Adrenal gland (tissue), 5 donors: ENCODE measurements around the gene PPFIA3.

Source experiments
- CTCF ChIP-seq, 6 experiments: fragments of 450-650 bp in 4 of 6; fragments of 200-600 bp in 2 of 6; sonication (generic) in 1 of 6; IDR thresholded peaks; 1 replicate in 5 of 6; 2 replicates in 1 of 6; pipeline versions ENCODE4 v1.5.1 to v1.8.0; 2016 to 2021; ENCODE audit warnings: antibody characterized with exemption in 6 of 6, mild to moderate bottlenecking in 2 of 6, moderate library complexity in 1 of 6
- POLR2A ChIP-seq, 2 donors: fragments of 450-650 bp; IDR thresholded peaks; one replicate each; pipeline ENCODE4 v1.6.1; 2017; ENCODE audit warnings: antibody characterized with exemption in 2 of 2, mild to moderate bottlenecking in 2 of 2, moderate library complexity in 1 of 2
- donor health status: DM: no; HTN: no; CAD: no.

GRCh38 chr19:49167857-49168409, 48.6 kb downstream of the PPFIA3 start:
- TF ChIP-seq POLR2A (IDR thresholded peaks at IDR 0.05) (no peak), CTCF (IDR thresholded peaks at IDR 0.05) (no peak)
